Activated naive CD8-positive, alpha-beta T cell treated with anti-CD3 and anti-CD28 coated beads, Interleukin-2, amount 50 U/mL, for 16 hours (primary cell): ENCODE data around the gene APIP.
"Not testable (repeated sequence)": the region's sequence is repeated elsewhere in the genome, so short reads cannot be mapped to it uniquely, and the experiment has no call there.

Experiments used
- DNase-seq: peaks from one replicate; pipeline ENCODE4 v3.0.0-alpha.2; 2020; ENCODE audit warnings: low read depth, low spot score

APIP gene

GRCh38 chr11:34926101-34926830, 10.1 kb upstream of the APIP start:
- DNase-seq = no peak

DNA sequence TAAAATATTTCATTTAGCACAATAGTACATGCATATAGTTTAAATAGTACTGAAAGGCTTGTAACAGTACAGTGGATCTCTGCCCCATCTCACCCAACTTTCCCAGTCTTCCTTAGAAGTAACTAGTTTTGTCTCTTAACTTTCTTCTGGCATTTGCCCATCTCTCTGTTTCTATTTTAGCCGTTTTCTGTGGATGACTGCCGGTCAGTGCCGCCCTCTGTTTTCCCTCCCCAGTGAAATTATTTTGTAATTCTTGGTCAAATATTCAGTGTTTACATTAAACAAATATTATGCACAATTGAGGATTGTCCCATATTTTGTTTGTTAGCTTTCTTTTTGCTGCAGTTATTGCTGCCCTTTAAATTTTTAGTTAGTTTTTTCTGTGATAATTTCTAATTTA, 8.5 kb upstream of the APIP start:
- DNase-seq = no peak

DNA sequence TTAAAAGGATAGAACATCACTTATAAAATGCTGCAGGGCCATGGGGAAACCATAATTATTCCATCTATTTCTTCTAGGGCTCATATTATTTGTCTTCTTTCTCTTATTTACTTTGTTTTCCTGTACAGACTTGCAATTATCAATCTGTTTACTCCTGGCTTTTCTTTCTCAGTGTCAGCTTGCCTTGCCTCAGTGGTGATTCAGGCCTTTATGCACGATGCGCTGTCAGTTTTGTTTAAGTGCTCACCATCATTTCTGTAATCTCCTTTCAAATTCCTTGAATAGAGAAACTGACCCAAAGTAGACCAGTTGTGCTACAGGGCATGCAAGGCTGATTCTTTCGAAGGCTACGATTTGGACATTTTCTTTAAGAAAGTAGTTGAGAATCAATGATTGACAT, 5.0 kb upstream of the APIP start:
- no peak for DNase-seq

DNA sequence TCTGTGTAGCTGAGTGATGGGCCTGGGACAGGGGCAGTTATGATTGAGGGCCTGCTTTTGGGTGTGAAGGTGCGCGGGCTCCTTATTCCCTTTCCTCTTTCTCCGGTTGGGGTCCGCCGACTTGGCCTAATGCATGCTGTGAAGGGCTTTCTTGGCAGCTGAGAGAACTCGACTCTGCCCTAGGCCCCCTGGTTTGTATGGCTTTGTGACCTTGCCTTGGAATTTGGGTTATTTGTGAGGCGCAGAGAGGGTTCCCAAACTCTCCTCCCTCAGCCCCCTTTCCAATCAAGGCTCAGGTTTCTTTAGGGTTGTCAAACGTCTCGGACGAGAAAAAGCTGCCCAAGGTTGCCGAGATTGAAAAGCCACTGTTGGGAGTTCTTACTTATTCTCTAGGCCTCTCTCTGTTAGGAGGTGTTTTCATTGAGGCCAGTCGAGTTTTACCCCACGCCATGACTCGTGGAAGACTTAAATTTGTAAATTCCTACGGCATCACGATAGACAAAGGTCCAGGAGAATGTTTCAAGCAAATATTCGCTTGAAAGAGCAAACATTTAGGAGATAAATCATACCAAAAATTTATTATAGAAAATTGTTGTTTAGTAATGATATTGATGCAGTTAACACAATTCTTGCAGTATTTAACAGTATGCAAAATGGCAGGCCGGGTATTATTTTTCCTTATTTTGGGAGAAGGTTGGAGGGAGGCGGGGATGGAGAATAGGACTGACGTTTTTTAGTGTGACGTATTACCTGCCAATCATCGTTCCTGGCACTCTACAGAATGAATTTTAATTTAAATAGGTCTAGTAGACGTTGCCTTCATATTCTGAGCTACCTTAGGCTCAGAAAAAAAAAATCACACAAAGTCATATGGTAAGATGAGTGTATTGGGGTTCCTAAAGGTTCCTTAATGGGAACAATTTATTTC, 928 bp upstream of the APIP start:
- no peak for DNase-seq

GRCh38 chr11:34915136-34916014, 804 bp downstream of the APIP start:
- DNase-seq = no peak

DNA sequence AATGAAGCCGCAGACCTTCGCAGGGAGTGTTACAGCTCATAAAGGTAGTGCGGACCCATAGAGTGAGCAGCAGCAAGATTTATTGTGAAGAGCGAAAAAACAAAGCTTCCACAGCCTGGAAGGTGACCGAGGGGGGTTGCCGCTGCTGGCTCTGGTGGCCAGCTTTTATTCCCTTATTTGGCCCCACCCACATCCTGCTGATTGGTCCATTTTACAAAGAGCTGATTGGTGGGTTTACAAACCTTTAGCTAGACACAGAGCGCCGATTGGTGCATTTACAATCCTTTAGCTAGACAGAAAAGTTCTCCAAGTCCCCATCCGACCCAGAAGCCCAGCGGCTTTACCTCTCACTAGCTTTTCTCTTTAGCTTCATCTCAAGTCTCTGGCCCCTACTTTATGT, 2.6 kb downstream of the APIP start:
- not testable (repeated sequence) for DNase-seq

GRCh38 chr11:34911676-34912075, 4.5 kb downstream of the APIP start:
- DNase-seq = no peak

- DNase-seq = no peak
These were observed 5.4 kb downstream of the APIP start for GRCh38 chr11:34910817-34911216.

DNA sequence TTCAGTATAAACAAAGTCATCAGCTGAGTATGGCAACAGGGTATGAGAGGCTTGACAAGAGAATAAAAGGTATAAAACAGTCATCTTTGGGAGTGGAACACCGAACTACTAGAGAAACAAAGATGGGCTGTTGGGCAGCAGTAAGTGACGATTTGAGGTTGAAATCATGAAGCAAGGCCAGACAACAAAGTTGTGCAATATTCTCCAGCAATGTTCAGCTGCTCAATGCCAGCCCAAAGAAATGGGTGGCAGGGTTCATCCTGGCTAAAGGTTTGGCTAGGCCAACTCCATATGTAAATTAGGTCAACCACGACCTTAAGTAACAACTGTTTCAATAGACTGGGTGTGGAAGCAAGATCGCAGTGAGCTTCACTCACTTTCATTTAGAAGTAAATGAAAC, 6.2 kb downstream of the APIP start:
- DNase-seq = no peak

DNA sequence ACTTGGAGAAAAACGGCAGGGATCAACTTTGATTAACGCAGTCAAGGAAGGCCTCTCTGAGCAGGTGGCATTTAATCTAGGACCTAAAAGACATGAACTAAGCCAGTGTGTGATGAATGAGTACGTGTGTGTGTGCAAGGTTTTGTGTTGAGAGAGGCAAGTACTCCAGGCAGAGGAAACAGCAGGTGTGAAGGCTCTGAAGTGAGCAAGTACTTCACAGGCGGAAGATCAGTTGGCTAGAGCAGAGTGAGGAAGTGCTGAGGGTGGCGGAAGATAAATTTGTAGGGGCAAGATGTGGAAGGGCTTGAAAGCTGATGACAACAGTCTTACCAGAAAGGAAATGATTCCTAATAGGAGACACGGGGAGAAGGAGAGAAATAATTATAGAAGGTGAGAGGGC, 6.8 kb downstream of the APIP start:
- DNase-seq = no peak

GRCh38 chr11:34907934-34908593, 8.1 kb downstream of the APIP start:
- no peak for DNase-seq

DNA sequence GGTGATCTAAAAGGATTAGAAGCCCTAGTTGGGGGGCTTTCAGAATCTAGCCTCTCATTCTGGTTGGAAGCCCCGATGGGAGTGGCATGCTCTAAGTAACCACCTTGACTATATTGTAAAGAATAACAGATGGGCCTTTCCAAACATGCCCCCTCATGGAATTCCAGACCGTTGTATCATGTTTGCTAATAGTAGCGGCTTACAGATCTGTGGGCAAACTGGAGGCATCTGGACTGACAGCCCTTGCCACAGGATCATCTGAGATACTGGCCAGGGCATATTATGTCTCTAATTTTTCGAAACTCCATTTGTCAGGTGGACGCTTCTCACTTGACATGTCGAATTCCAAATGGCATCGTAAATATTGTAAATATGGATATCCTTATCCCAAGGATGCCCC, 10.5 kb downstream of the APIP start:
- no peak for DNase-seq

- no peak for DNase-seq
These were observed 11.7 kb downstream of the APIP start for GRCh38 chr11:34904421-34904955.

DNA sequence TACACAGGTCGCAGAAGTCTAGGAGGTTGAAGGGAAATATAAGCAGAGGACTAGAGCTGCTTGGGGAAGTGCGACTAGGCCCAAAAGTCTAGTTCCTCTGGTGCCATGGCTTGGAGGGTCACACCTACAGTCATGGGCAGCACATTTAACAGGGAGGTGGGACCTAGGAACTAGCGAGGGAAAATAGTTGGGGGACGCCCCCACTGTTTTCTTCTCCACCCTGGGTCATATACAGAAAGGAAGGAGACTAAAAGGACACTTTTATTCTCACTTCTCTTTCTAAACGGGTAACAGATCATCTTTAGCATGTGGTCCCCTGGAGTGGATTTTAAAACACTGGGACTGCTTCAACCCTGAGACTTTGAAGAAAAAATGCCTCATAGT, 16.6 kb downstream of the APIP start:
- no peak for DNase-seq

- DNase-seq = no peak
These were observed 17.7 kb downstream of the APIP start for GRCh38 chr11:34898474-34898873.

GRCh38 chr11:34897171-34897870, 18.9 kb downstream of the APIP start:
- DNase-seq = no peak

- DNase-seq = not testable (repeated sequence)
These were observed 20.0 kb downstream of the APIP start for GRCh38 chr11:34896191-34896590.

- no peak for DNase-seq
These were observed 22.8 kb downstream of the APIP start for GRCh38 chr11:34893416-34893815.

DNA sequence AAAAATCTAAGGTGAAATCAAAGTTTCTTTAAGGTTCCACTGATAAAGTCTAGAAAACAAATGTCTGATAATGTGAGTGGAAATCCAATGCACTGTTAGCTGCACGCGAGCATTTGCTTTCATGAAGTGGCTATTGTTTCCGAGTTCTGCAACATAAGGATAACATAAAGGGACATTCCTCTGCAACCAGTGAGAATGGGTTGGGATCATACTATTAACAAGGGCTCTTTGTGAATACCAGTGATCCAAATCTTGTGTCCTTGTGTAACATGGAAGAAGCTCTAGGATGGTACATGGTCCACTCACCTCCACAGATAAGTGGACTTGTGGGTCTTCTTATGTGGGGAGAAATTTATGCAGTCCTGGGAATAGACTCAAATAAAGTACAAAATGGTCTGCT, 24.6 kb downstream of the APIP start:
- no peak for DNase-seq

DNA sequence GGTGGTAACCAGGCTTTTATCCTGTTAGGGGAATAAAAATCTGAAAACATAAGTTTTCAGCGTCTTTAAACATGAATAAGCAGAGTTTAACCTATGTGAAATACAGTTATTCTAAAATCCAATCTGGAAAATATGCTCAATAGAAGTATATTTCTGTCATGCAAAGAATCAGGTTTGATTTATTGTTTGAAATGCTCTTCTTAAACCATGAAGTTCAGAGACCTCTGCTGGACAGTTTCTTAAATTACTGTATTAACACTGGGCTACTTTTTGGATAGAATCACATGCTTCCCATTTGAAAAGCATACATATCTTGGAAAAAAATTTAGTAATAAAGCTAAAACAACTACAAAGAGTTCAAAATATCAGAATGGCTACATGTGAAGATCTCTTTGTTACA, 25.4 kb downstream of the APIP start:
- DNase-seq = no peak

DNA sequence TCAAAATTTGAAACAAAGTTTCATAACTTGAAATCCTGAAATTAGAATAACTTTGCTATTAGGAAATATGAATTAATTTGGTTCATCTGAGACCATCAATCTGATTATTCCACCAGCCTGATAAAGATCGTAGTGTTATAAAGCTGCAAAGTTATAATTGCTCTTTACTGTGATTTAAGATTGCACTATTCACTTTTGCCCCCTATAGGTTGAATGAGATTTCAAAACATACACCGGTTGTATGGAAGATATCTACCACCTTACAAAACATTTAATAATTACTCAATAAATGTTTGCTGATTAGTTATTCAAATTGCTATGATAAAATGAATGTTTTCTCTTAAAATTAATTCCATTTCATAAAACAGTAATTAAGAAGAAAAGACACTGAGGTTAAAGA, 26.1 kb downstream of the APIP start:
- DNase-seq = no peak
